Hepatocyte (in vitro differentiated cells): ENCODE data around the gene WDR45.

Experiments
- CTCF ChIP-seq: fragments of 200-600 bp; sonication (generic); IDR thresholded peaks from 2 replicates; pipeline ENCODE4 v1.5.1; 2016; ENCODE audit warnings: antibody characterized with exemption, mild to moderate bottlenecking; ENCODE audit not compliant: poor library complexity
- EZH2 ChIP-seq: fragments of 200-600 bp; sonication (generic); IDR thresholded peaks from 2 replicates; pipeline ENCODE4 v1.6.1; 2016; ENCODE audit warnings: antibody characterized with exemption, mild to moderate bottlenecking, borderline replicate concordance

GRCh38 chrX:49060914-49061313, 18.8 kb downstream of the WDR45 start:
- TF ChIP-seq CTCF: no peak
- TF ChIP-seq EZH2: no peak
